Upper lobe of right lung (tissue), 1 donor: Measurements from ENCODE around the gene GREB1L. TPM values are rescaled to one million over a fixed set of nuclear protein-coding genes. Genes with fewer than 3 reads are reported as not detected.

Source experiments
- ATAC-seq: fragments of 200-7000 bp; cut with Tn5 transposase; one replicate; pipeline ENCODE4 v1.9.1; 2020; ENCODE audit warnings: mild to moderate bottlenecking, moderate library complexity
- DNase-seq: peaks from one replicate; pipeline ENCODE4 v3.0.0-alpha.2; 2020
- H3K27ac ChIP-seq: fragments of 200-600 bp; one replicate; pipeline ENCODE4 v1.8.0; 2022
- H3K27me3 ChIP-seq: fragments of 200-600 bp; one replicate; pipeline ENCODE4 v1.8.0; 2022; ENCODE audit warnings: mild to moderate bottlenecking
- H3K36me3 ChIP-seq: fragments of 200-600 bp; one replicate; pipeline ENCODE4 v1.8.0; 2022
- H3K4me1 ChIP-seq: fragments of 200-600 bp; one replicate; pipeline ENCODE4 v1.8.0; 2022
- H3K4me3 ChIP-seq: fragments of 200-600 bp; one replicate; pipeline ENCODE4 v1.8.0; 2022; ENCODE audit warnings: mild to moderate bottlenecking
- H3K9me3 ChIP-seq: fragments of 200-600 bp; one replicate; pipeline ENCODE4 v1.8.0; 2022
- intact Hi-C: fragments of 100-400 bp; cut with DNase I; formaldehyde crosslinking; loops from one replicate; pipeline ENCODE4 v1.11.0; 2022
- total RNA-seq: library from RNA; stranded (reverse); fragmentation: NEBNext Ultra II Directional; extraction: Animal tissue kit (Norgen Biotek cat#: 25700); gene quantifications from one replicate; pipeline ENCODE4 v1.2.1, GENCODE V29; 2021
- TF ChIP-seq, protein P1 (sequence below): fragments of 200-600 bp; IDR thresholded peaks from one replicate; pipeline ENCODE4 v1.8.0; 2022; ENCODE audit warnings: antibody characterized with exemption
- donor health status: DM: no; HTN: yes; CAD: no; lungs with severe emphysema.

Gene GREB1L
- total RNA-seq, 1 donor from 2014 or later, result 1.2 TPM

DNA sequence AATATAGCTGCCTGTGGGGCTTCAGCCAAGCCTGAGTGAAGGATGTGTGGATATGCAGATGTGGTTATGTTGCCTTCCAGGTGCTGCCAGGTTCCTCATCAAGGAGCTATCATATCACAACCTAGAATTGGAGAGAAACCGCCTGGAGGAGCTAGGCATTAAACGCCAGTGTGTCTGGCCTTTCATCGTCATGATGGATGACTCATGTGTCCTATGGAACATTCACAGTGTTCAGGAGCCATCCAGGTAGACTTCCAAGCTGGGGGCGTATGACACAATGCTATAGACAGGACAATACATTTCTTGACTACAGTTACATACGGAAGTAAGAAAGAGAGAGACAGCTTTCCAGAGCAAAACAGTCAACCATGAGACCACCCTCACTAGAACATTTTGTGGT lies 271.7 kb downstream of the GREB1L start:
- peaks cover 7% of the 10 kb centered on the region for H3K36me3 ChIP-seq
- intact Hi-C loops, result no loop called here
- no peak for DNase-seq
- no peaks in the 10 kb centered on the region for H3K27me3 ChIP-seq
- H3K4me3 ChIP-seq, result no peak overlapping the region
- no peak overlapping the region for H3K27ac ChIP-seq
- no peaks in the 10 kb centered on the region for H3K9me3 ChIP-seq
- H3K4me1 ChIP-seq, result no peaks in the 10 kb centered on the region
- ATAC-seq, result no peak
- TF ChIP-seq, protein P1, sequence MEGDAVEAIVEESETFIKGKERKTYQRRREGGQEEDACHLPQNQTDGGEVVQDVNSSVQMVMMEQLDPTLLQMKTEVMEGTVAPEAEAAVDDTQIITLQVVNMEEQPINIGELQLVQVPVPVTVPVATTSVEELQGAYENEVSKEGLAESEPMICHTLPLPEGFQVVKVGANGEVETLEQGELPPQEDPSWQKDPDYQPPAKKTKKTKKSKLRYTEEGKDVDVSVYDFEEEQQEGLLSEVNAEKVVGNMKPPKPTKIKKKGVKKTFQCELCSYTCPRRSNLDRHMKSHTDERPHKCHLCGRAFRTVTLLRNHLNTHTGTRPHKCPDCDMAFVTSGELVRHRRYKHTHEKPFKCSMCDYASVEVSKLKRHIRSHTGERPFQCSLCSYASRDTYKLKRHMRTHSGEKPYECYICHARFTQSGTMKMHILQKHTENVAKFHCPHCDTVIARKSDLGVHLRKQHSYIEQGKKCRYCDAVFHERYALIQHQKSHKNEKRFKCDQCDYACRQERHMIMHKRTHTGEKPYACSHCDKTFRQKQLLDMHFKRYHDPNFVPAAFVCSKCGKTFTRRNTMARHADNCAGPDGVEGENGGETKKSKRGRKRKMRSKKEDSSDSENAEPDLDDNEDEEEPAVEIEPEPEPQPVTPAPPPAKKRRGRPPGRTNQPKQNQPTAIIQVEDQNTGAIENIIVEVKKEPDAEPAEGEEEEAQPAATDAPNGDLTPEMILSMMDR, result no peak

DNA sequence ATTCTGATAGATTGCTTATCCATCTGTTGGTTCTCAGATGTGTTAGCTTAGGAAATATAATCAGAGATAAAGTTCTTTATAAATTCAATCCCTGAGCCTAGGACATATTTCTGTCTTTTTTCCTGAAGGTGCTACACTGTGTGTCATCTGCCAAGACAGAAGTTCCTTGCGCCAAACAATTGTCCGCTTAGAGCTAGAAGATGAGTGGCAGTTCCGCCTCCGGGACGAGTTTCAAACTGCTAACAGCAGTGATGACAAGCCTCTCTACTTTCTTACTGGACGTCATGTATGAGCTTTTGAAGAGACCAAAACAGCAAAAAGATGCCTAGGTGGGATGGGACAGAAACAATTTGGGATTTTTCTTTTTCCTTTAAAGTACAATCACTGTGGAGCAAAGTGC lies 280.5 kb downstream of the GREB1L start:
- ATAC-seq (no peak), DNase-seq (no peak)
- TF ChIP-seq, protein P1, result no peak
- Histone ChIP-seq H3K27me3 (no peaks in the 10 kb centered on the region), H3K27ac (no peak overlapping the region), H3K4me3 (no peak overlapping the region), H3K4me1 (no peaks in the 10 kb centered on the region), H3K9me3 (no peaks in the 10 kb centered on the region), H3K36me3 (peaks cover 40% of the 10 kb centered on the region)
- intact Hi-C loops, result no loop called here

DNA sequence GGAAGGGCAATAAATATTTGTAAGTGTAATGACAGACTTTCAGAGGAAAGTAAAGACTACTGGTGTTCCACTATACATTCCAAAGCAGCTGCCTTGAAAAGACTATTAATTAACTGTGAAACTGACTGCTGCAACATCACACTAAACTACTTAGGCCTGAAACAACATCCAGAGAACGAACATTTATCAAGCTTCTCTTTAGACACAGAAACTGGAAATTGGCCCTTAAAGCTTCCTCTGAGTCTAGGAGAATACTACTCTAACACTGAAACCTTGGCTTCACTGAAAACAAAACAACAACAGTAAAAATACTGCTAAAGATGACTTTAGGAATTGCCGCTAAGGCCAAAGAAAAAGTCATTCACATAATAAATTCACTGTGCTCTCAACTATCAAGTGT lies 283.9 kb downstream of the GREB1L start:
- Histone ChIP-seq H3K27ac (no peak overlapping the region), H3K36me3 (peaks cover 67% of the 10 kb centered on the region), H3K4me1 (no peaks in the 10 kb centered on the region), H3K4me3 (no peak overlapping the region), H3K27me3 (no peaks in the 10 kb centered on the region), H3K9me3 (no peaks in the 10 kb centered on the region)
- TF ChIP-seq, protein P1, result no peak
- DNase-seq, result no peak
- intact Hi-C loops, result no loop called here
- no peak for ATAC-seq

DNA sequence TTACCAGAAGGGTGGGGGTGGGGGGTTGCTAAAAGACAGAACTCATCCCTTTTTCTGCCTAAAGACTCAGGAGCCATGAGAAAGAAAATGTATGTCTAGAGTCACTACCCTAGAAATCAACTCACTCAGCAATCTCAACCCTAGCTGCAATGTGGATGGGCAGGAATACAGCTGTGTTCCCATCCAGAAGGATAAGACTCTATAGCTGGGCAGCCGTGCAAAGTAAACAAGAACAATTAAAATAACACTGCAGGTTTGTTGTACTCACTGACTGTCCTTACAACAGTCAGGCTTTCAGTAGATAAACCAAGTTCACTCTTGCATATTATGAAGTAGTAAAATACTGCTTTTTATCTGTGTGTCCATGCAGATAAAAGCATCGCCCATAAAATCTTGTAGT lies 284.4 kb downstream of the GREB1L start:
- ATAC-seq, result no peak

DNA sequence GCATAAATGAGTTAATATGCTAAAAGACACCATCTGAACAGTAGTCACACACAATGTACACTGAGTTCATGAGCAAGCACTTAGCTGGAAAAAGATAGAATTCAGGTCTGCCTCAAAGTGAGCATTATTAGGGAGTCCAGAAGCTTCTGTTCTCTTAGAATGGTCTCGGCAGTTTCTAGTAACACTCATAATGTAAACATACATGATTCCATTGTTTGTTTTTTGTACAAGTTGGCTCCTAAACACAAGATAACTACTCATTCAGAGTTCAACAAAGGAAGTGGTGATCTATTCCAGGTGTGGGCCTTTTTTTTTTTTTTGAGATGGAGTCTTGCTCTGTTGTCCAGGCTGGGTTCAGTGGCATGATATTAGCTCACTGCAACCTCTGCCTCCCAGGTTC lies 292.3 kb downstream of the GREB1L start:
- intact Hi-C loops, result no loop called here
- no peak overlapping the region for H3K27ac ChIP-seq
- ATAC-seq, result no peak
- no peaks in the 10 kb centered on the region for H3K4me1 ChIP-seq
- H3K27me3 ChIP-seq, result no peaks in the 10 kb centered on the region
- H3K36me3 ChIP-seq, result peaks cover 72% of the 10 kb centered on the region
- H3K9me3 ChIP-seq, result no peaks in the 10 kb centered on the region
- DNase-seq, result no peak
- TF ChIP-seq, protein P1, result no peak
- no peak overlapping the region for H3K4me3 ChIP-seq

More for the DNA sequence above, 284.4 kb downstream of the GREB1L start:
- DNase-seq, result no peak
- Histone ChIP-seq H3K27ac (no peak overlapping the region), H3K9me3 (no peaks in the 10 kb centered on the region), H3K36me3 (peaks cover 73% of the 10 kb centered on the region), H3K4me1 (no peaks in the 10 kb centered on the region), H3K27me3 (no peaks in the 10 kb centered on the region), H3K4me3 (no peak overlapping the region)
- intact Hi-C loops, result no loop called here
- TF ChIP-seq, protein P1, result no peak

DNA sequence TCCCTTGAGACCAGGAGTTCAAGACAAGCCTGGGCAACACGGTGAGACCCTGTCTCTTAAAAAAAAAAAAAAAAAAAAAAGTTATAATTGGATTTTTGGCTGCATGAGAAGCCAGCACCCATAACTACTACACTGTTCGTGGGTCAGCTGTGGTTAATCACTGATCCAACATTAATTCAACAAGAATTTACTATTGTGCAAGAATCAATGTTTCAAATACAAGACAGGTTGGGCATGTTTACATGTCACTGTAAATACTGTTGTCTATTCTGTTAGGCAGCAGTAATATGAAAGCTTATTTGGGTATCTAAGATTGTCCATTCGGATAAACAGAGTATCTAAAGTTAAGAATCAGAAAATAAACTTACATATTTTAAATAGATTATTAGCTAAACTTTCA lies 296.2 kb downstream of the GREB1L start:
- DNase-seq, result no peak
- no peak overlapping the region for H3K27ac ChIP-seq
- no peaks in the 10 kb centered on the region for H3K27me3 ChIP-seq
- intact Hi-C loops, result no loop called here
- no peaks in the 10 kb centered on the region for H3K9me3 ChIP-seq
- H3K36me3 ChIP-seq, result peaks cover 51% of the 10 kb centered on the region
- TF ChIP-seq, protein P1, result no peak
- H3K4me1 ChIP-seq, result no peaks in the 10 kb centered on the region
- ATAC-seq, result no peak
- no peak overlapping the region for H3K4me3 ChIP-seq
